Measurements from ENCODE around the gene MTARC2. TPM values are rescaled to one million over a fixed set of nuclear protein-coding genes. Genes with fewer than 3 reads are reported as not detected.
A peak's percentile ranks its signal among the peaks of the same experiment; 100 is the strongest.

Gene MTARC2
- total RNA-seq, 1 donor from 2014 or later = not detected

DNA sequence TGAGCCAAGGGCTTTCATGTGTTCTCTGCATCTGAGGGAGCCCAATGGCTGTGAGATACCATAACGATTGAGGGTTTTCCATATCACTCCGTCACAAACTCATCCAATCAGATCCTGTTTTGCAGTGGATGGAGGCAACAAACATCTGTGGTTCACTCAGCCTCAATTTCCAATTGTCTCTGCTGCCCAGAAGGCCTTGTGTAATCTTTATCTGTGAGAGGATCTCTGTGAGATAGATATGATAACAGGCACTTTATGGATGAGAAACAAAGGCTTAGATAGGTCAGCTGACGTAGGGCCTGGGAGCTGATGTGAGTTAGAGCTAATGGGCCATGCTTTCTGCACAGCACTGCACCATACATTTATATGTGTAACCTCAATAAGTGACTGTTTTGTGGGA, 35.3 kb downstream of the MTARC2 start:
- Histone ChIP-seq H4K20me1 (ENCODE audit: low read depth) (no peaks in the 10 kb centered on the region), H3K4me2 (no peak overlapping the region), H2AFZ (replicated peaks) (no peak overlapping the region), H3K79me2 (ENCODE audit: low read depth) (peaks cover 7% of the 10 kb centered on the region), H3F3A (ENCODE audit: low read depth) (peaks cover 28% of the 10 kb centered on the region), H3K9me3 (ENCODE audit: low read depth) (no peaks in the 10 kb centered on the region), H3K27ac (no peak overlapping the region), H3K4me1 (peaks cover 6% of the 10 kb centered on the region), H3K36me3 (no peaks in the 10 kb centered on the region), H3K9ac (no peak overlapping the region), H3K27me3 (peaks cover 6% of the 10 kb centered on the region), H3K4me3 (no peak overlapping the region)
- Mint-ChIP-seq H3K27ac (no peak overlapping the region), H3K36me3 (no peaks in the 10 kb centered on the region), H3K4me3 (no peak overlapping the region), H3K4me1 (peaks cover 11% of the 10 kb centered on the region), H3K27me3 (ENCODE audit: insufficient read depth, low read depth) (peaks cover 2% of the 10 kb centered on the region), H3K9me3 (no peaks in the 10 kb centered on the region)
- TF ChIP-seq EZH2 (IDR thresholded peaks at IDR 0.05) (no peak), EZH2phosphoT487 (IDR thresholded peaks at IDR 0.05) (no peak), CTCF (IDR thresholded peaks at IDR 0.05) (no peak)
- DNase-seq (ENCODE audit: low spot score) = no peak

DNA sequence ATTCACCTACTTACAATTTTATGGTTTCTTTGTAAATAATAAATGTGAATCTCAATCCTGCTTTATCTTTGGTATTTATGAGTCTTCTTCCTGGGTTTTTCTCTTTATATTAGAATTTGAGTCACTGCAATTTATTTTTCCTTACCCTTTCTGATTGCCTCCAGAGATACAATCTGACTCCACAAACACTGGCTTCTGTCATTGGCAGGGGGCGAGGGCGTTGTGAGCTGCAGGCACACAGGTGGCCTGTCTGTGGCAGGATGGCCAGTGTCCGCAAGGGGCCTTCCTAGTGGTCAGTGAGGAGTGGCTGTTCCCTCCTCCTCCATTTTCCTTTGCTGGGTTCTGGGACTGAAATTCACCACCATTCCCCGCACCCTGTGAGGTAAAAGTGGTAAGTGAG, 36.6 kb downstream of the MTARC2 start:
- H3K79me2 ChIP-seq (ENCODE audit: low read depth) = peaks cover 7% of the 10 kb centered on the region
- H3K4me1 ChIP-seq = peaks cover 6% of the 10 kb centered on the region
- Mint-ChIP-seq H3K27ac (no peak overlapping the region), H3K4me1 (peaks cover 11% of the 10 kb centered on the region), H3K36me3 (no peaks in the 10 kb centered on the region), H3K9me3 (no peaks in the 10 kb centered on the region), H3K27me3 (ENCODE audit: insufficient read depth, low read depth) (peaks cover 2% of the 10 kb centered on the region), H3K4me3 (peak overlapping the region; percentile 82)
- H4K20me1 ChIP-seq (ENCODE audit: low read depth) = no peaks in the 10 kb centered on the region
- H3K9me3 ChIP-seq (ENCODE audit: low read depth) = no peaks in the 10 kb centered on the region
- no peak overlapping the region for H3K27ac ChIP-seq
- H3K9ac ChIP-seq = no peak overlapping the region
- peaks cover 6% of the 10 kb centered on the region for H3K27me3 ChIP-seq
- no peak overlapping the region for H3K4me2 ChIP-seq
- no peak overlapping the region for H3K4me3 ChIP-seq
- H3K36me3 ChIP-seq = no peaks in the 10 kb centered on the region
- TF ChIP-seq EZH2phosphoT487 (IDR thresholded peaks at IDR 0.05) = no peak
- no peak for TF ChIP-seq CTCF (IDR thresholded peaks at IDR 0.05)
- TF ChIP-seq EZH2 (IDR thresholded peaks at IDR 0.05) = no peak
- H2AFZ ChIP-seq (replicated peaks) = no peak overlapping the region
- peaks cover 28% of the 10 kb centered on the region for H3F3A ChIP-seq (ENCODE audit: low read depth)
- DNase-seq (ENCODE audit: low spot score) = no peak

- TF ChIP-seq EZH2 (IDR thresholded peaks at IDR 0.05) (no peak), EZH2phosphoT487 (IDR thresholded peaks at IDR 0.05) (no peak), CTCF (IDR thresholded peaks at IDR 0.05) (no peak)
- H3K9me3 ChIP-seq (ENCODE audit: low read depth) = no peaks in the 10 kb centered on the region
- H4K20me1 ChIP-seq (ENCODE audit: low read depth) = no peaks in the 10 kb centered on the region
- H3K9ac ChIP-seq = no peak overlapping the region
- no peak overlapping the region for H3K27ac Mint-ChIP-seq
- DNase-seq (ENCODE audit: low spot score) = no peak
- peak overlapping the region; percentile 98 for H3K4me2 ChIP-seq
- peak overlapping the region; percentile 82 for H3K4me3 Mint-ChIP-seq
- H3K79me2 ChIP-seq (ENCODE audit: low read depth) = peaks cover 7% of the 10 kb centered on the region
- no peak overlapping the region for H3K27ac ChIP-seq
- H3K9me3 Mint-ChIP-seq = no peaks in the 10 kb centered on the region
- H3K36me3 Mint-ChIP-seq = no peaks in the 10 kb centered on the region
- H2AFZ ChIP-seq (replicated peaks) = peak overlapping the region; percentile 98
- H3K4me3 ChIP-seq = no peak overlapping the region
- H3K36me3 ChIP-seq = no peaks in the 10 kb centered on the region
- peaks cover 28% of the 10 kb centered on the region for H3F3A ChIP-seq (ENCODE audit: low read depth)
- H3K27me3 ChIP-seq = peaks cover 6% of the 10 kb centered on the region
- peaks cover 2% of the 10 kb centered on the region for H3K27me3 Mint-ChIP-seq (ENCODE audit: insufficient read depth, low read depth)
- H3K4me1 Mint-ChIP-seq = peaks cover 11% of the 10 kb centered on the region
- peaks cover 6% of the 10 kb centered on the region for H3K4me1 ChIP-seq
Measured at GRCh38 chr1:220785166-220786056, 37.3 kb downstream of the MTARC2 start.
